Fibroblast of the aortic adventitia (primary cell): ENCODE data around the gene PSMD4. TPM values are rescaled to one million over a fixed set of nuclear protein-coding genes. Genes with fewer than 3 reads are reported as not detected.
"Not testable (repeated sequence)": the region's sequence is repeated elsewhere in the genome, so short reads cannot be mapped to it uniquely, and the experiment has no call there.

ENCODE experiments used
- DNase-seq: peaks from one replicate; pipeline ENCODE4 v3.0.0-alpha.2; 2010; ENCODE audit warnings: low read depth
- H3K4me3 ChIP-seq: 2 replicates; pipeline ENCODE4 v1.5.1; 2011; ENCODE audit warnings: low read depth, mild to moderate bottlenecking, control low read depth, low read length, moderate library complexity
- total RNA-seq: library from RNA; depleted of rRNA; stranded (reverse); fragments of >200 nt; gene quantifications from 2 replicates; pipeline ENCODE4 v1.2.3, GENCODE V29; 2012; ENCODE audit warnings: low replicate concordance
- TF ChIP-seq, protein P1 (sequence below): IDR thresholded peaks from 2 replicates; pipeline ENCODE4 v1.5.1; 2011; ENCODE audit warnings: mild to moderate bottlenecking, low read length, control low read depth, inconsistent platforms; ENCODE audit not compliant: insufficient read depth

Gene PSMD4
- total RNA-seq, 1 donor, result 111 TPM

DNA sequence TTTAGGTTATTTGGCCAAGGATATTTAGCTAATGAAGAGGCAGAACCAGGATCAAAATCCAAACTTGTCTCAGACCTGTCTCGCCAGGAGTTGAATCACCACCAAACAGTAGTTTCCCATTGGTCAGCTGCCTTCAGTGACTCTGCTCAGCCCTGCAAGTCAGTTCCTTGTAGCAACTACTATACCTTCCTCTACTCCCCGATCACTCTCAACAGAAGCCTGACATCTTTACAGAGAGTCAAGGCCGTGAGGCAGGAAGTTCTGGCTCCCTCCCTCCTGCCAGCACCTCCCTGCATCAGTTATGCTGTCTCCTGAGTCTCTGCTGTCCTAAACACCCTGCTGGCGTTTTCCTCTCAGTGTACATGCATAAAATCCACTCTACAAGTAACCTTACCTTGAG lies 13.2 kb downstream of the PSMD4 start:
- TF ChIP-seq, protein P1, sequence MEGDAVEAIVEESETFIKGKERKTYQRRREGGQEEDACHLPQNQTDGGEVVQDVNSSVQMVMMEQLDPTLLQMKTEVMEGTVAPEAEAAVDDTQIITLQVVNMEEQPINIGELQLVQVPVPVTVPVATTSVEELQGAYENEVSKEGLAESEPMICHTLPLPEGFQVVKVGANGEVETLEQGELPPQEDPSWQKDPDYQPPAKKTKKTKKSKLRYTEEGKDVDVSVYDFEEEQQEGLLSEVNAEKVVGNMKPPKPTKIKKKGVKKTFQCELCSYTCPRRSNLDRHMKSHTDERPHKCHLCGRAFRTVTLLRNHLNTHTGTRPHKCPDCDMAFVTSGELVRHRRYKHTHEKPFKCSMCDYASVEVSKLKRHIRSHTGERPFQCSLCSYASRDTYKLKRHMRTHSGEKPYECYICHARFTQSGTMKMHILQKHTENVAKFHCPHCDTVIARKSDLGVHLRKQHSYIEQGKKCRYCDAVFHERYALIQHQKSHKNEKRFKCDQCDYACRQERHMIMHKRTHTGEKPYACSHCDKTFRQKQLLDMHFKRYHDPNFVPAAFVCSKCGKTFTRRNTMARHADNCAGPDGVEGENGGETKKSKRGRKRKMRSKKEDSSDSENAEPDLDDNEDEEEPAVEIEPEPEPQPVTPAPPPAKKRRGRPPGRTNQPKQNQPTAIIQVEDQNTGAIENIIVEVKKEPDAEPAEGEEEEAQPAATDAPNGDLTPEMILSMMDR, result no peak
- DNase-seq, result no peak
- H3K4me3 ChIP-seq, result no peak overlapping the region

DNA sequence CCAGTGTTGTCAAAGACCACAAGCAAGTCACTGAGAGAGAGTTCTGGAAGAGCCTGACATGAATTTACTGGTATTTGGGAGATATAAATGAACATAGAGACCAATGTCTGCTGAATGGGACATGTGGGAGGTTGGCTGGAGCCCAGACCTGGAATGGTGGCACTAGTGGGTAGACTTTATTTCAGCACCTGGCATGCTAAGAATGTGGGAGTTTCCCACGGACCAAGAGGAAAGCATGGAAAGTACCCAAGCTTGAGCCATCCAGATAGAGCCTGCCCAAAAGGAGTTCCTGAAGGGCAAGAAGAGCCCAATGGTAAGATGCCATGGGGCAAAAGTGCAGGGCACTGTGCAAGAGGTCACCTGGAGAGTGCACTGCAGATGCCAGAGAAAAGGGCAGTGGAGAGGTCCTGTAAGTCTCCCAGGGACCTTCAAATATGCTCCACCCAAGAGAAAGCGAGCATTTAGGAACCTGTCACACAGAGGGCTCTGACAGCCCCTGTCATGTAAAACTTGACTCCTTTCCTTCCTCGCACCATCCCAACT lies 19.5 kb downstream of the PSMD4 start:
- TF ChIP-seq, protein P1, result no peak
- no peak for DNase-seq
- H3K4me3 ChIP-seq, result no peak overlapping the region

DNA sequence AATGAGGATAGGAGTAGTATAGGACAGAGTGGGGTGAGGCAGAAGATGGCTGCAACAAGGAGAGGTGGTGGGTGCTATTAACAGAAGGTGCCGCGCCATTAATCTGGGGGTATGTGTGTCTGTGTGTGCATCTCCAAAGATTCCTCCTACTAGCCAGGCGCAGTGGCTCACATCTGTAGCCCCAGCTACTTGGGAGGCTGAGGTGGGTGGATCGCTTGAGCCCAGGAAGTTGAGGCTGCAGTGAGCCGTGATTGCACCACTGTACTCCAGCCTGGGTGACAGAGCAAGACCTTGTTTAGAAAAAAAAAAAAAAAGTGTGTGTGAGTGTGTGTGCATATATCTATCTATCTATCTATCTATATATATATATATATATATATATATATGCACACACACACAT lies 20.8 kb downstream of the PSMD4 start:
- not testable (repeated sequence) for DNase-seq, H3K4me3 ChIP-seq

DNA sequence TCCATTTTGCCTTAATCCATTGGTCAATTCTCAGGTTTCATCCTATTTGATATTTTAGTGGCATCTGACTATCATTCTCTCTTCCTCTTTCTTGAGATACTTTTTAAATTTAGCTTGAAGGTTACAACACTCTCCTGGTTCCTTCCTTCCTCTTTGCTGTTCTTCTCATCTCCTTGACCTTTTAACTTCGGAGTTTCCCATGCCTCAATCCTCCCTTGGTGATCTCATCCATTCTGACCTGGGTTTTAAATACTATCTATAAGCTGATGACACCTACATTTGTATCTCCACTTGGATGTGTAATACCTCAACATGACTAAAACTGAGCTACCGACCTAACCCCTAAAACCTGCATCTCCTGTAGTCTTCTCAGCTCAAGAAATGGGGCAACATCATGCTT lies 22.7 kb downstream of the PSMD4 start:
- no peak overlapping the region for H3K4me3 ChIP-seq
- DNase-seq, result no peak
- TF ChIP-seq, protein P1, result no peak

DNA sequence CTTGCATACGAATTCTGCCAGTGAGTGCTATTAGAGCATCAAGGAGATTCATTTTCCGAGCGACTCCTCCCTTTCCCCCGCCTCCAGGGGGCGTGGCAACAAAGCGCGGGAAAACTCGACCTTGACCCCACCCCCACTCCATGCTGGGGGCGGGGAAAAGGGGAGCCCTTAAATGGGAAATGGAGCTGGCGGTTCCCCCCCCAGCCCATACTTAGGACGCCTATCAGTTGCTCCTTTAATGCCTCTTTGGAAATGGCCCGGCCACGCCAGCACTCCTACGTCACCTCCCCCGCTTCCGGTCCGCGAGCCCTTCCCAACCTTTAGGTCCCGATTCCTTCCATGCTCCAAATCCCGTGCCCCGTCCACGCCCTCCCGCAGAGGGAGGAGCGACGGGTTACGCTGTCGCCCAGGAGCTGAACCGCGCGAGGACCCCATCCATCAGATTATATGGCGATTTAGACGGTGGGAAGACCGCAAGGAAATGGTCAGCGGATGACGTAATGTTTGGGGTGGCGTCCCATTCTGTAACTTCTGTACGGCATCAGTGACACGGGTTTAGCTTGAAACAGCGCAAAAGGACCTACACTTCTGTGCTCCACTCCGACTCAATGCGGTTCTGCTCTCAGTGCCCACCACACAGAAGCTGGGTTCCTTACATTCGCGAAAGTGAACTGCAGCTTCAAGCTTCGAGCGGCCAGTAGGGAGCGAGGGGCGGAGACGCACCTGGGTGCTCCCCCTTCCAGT lies 26.9 kb downstream of the PSMD4 start:
- peak overlapping the region; percentile 99 for H3K4me3 ChIP-seq
- TF ChIP-seq, protein P1, result no peak
- peak; percentile 98 for DNase-seq

DNA sequence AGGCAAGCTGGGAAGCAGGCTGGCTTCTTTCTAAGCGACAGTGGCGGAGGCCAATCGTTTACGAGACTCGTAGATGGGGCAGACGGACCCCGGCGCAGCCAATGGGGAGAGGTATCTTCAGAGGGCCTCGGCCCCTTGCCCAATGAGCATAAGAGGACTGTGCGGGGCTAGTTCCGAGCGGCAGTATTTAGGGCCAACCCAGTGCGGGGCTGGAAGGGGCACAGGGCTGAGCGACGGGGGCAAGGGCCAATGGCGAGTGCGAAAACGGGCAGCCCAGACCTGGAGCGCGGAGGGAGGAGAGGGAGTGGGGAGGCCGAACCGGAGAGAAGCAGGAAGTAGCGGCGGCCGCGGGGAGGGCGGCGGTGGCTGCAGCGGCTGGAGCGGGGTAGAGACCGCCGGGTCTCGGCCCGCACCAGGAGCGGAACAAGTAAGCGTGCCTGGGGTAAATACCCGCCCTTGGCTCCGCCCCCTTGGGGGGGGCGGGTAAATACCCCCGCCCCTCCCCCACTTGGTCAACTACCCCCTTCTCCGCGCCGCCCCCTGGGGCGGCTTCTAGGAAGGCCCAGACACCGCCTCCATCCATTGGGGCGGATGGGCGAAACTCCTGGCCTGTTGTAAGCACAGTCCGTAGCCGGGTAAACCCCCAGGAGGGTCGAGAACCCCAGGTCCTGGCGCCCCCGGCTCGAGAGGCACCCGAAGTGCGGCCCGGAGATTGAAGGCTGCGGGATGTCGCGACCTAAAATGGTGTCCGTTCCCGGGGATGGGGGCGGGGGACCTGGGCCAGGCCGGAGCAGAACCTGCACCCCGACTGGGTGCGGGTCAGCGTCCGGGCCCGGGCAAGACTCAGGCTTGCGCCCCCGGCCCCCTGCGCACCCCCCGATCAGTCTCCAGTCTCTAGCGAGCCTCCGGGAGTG lies 27.7 kb downstream of the PSMD4 start, which contains the start of gene ZNF687:
Gene ZNF687, plus strand, starts transcription at position 331 of the 914 bp plus-strand sequence. CDS start 3,993 bp downstream, outside the sequence.
- peak; percentile 100 for DNase-seq
- TF ChIP-seq, protein P1, result no peak
- peak within 1 kb of the TSS; percentile 99 for H3K4me3 ChIP-seq
